GM19463 (cell line): Measurements from ENCODE around the gene ZBTB20.
"Not testable (repeated sequence)": the region's sequence is repeated elsewhere in the genome, so short reads cannot be mapped to it uniquely, and the experiment has no call there.

Source experiments
- ATAC-seq: cut with Tn5 transposase; IDR thresholded peaks from one replicate; pipeline ENCODE4 v1.9.1; 2021; ENCODE audit warnings: mild to moderate bottlenecking, moderate library complexity; ENCODE audit not compliant: unreplicated experiment

The ZBTB20 gene

DNA sequence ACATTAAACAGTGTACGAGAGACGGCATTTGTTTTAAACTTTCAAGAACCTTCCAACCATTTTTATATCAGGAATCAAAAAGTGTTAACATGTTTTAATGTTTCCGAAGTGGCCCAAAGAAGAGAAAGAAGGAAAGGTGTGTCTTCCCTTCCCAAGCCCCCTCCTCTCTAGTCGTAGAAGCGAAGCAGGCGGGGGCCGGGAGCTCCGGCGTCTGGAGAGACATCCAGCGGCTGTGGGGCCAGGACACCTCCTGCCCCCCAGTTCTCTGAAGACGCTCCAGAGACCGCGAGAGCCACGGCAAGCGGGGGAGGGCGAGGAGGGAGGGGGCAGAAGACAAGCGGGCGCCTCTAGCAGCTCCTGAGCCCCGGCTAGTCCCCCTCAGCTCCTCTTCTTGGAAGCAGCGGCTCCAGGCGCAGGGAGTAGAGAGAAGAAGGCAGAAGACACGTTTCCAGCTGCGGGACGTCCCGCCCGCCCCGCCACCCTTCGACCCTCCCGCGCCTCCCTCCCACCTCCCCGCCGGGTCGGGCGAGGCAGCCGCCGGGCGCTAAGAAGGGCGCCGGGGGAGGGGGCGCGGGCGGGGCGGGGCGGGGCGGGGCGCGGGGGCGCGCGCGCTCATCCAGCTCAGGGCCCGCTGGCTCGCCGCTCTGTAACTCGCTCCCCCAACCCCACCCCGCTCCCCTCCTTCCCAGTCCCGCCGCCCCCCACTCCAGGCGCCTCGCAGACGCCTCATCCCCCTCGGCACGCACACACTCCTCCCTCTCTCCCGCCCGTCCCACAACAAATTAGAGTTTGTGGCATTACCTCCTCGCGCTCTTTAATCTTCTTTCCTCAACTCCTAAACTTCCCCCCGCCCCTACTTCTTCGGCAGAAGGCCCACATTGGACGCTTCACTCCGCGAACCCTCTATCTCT is at the start of gene ZBTB20:
TSS of gene ZBTB20 (minus strand) at position 871 of the 911 bp plus-strand sequence.
- ATAC-seq, result peak; percentile 27

DNA sequence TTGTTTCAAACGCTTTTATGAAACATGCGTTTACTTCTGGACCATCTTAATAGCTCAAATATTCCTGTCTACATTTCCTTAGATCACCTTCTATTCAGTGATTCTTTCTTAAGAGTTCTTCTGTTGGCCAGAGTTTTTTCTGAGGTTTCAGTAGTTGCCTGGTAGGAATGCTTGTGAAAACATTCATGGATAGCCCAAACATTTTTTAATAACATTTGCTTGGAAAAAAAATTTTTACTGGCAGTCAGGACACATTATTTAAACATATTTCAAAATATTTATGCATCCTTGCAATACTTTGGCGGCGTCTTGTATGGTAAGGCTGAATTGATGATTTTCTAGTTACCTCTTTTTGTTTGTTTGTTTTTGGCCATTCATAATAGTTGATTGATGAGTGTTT is 47.4 kb upstream of the ZBTB20 start:
- ATAC-seq, result no peak

DNA sequence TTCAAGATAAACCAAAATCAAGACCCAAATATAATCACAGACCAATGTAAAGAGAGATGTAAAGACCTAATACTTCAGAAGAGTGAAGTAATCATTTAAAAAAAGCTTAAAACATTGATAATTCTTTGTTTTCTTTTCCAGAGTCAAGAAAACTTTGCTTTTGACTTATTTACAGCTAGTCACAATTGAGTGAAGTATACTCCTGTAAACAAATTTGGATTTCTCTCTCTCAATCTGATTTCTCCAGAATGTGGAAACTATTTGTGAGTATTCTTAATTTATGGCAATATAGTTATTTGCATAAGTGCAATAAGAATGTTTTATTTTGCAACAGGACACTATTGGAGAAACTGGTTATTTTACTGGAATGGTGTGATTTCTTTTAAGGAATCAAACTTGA is 43.7 kb upstream of the ZBTB20 start:
- ATAC-seq, result no peak

DNA sequence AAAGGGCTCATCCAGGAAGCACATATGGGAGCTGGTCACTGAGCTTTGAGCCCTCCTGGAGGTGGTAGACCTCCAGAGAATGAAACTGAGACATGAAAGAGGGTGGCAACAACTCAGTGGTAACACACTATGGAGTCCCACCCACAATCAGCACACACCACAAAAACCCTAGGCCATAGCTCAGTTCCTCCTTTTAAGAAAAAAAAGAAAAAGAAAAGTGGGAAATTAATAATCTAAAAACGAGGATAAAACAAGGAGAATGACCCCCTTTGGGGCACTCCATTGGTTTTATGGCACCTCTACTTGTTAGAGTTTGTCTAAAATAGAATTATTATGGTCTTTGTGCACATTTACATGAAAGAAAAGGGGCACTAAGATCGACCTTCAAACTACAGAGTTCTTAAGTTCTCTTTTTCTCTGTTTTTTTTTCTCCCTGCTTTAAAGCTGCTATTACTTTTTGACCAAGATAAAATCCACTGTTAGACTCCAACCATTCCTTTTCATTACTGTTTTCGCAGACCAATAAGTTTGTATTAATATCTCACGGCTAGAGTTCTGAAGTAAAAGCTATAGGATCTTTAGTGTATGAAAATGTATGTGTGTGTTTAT is 40.2 kb upstream of the ZBTB20 start:
- peak; percentile 100 for ATAC-seq

DNA sequence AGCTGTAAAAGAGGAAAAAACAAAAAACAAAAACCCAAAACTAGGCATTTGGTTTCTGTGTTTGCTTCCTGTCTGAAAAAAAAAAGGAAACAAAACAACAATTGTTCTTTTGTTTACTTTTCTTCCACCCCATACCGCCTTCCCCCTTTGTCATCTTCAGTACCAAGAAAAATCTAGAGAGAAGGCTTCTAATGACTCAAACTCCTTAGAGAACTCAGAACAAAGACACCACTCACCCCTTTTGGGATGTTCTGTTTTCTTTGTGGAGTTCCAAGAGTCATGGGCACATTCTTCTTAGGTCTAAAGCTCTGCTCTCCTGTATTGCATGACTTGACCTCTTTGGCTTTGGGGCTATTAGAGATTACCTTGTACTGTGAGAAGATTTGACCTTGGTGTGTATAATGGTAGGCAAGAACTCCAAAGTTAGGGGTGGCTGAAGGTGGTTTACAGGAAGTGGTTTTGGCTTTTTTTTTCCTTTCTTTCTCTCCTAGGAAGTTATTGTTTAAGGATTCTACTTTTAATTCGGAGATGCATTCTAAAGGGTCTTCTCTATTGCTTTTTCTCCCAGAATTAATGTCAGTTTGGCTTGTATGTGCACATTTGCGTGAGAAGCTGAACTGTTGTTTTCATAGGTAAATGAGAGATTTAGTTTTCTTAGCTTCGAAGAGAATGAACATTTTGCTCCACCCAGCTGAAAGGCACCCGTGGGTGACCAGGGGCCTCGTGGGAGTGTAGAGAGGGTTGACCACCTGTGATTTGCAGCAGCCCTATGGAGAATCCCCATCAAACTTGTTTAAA is 39.5 kb upstream of the ZBTB20 start:
- peak; percentile 22 for ATAC-seq

DNA sequence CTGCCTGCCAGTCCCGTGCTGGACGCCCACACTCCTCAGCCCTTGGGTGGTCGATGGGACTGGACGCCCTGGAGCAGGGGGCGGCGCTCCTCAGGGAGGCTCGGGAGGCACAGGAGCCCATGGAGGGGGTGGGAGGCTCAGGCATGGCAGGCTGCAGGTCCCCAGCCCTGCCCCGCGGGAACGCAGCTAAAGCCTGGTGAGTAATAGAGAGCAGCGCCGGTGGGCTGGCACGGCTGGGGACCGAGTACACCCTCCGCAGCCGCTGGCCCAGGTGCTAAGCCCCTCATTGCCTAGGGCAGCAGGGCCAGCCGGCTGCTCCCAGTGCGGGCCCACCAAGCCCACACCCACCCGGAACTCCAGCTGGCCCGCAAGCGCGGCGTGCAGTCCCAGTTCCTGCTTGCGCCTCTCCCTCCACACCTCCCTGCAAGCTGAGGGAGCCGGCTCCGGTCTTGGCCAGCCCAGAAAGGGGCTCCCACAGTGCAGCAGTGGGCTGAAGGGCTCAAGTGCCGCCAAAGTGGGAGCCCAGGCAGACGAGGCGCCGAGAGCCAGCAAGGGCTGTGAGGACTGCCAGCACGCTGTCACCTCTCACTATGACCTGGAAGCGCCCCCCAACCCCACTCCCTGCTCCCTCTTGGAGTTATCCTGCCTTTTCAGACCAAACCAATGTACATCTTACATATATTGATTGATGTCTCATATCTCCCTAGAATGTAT is 37.9 kb upstream of the ZBTB20 start:
- ATAC-seq, result not testable (repeated sequence)

DNA sequence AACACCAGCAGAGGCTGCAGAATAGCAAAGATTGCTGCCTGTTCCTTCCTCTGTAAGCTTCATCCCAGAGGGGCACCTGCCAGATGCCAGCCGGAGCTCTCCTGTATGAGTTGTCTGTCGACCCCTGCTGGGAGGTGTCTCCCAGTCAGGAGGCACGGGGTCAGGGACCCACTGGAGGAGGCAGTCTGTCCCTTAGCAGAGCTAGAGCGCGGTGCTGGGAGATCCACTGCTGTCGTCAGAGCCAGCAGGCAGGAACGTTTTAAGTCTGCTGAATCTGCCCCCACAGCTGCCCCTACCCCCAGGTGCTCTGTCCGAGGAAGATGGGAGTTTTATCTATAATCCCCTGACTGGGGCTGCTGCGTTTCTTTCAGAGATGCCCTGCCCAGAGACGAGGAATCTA is 31.8 kb upstream of the ZBTB20 start:
- not testable (repeated sequence) for ATAC-seq

DNA sequence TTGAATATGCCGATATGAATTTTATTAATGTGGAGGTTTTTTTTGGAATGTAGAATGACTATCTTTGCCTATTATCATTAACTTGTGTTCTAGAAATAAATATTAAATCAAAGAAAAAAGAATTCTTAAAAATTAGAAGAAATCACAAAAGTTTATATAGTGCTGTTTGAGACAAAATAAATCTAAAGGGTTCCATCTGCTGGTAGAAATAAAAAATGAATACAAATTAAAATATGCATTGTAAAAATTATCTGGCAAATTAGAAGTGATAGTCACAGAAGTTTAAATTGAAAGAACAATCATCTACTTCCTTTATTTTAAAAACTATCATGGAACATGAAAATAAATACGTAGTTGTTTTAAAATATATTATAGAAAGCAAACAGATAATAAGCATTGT is 22.7 kb upstream of the ZBTB20 start:
- no peak for ATAC-seq

DNA sequence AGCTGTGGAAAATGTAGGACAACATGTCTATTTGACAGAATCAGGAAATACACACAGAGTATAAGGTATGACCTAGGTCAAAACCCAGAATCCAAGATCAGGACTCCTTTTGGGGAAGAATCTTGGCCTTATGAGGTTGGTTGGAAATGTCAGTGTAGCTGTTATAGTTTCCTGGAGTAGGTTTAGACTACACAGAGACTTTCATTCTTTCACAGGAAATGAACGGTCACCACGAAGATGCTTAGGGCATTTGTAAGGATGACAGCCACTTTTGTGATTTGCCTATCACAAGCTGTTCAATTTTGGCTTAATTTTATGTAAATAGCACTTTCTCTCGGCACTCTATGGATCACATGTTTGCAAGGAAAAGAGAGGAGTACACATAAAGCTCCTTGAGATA is 18.6 kb upstream of the ZBTB20 start:
- ATAC-seq, result no peak

DNA sequence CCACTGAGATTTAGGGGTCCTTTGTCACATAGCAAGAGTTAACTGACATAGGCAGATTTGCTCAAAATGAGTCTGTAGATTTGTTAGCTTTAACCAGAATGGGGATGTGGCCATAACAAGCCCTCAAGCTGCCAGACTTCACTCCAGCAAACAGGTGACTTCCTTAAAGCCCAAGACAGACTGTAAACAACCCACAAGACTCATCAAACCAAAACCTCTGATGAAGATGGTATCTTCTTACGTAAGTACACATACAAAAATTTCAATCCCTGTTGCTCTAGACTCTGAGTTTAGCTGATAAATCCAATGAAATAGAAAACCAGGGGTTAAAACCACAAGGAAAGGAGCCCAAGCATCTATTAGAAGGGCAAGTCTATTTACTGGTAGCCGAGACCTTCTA is 18.2 kb upstream of the ZBTB20 start:
- no peak for ATAC-seq

DNA sequence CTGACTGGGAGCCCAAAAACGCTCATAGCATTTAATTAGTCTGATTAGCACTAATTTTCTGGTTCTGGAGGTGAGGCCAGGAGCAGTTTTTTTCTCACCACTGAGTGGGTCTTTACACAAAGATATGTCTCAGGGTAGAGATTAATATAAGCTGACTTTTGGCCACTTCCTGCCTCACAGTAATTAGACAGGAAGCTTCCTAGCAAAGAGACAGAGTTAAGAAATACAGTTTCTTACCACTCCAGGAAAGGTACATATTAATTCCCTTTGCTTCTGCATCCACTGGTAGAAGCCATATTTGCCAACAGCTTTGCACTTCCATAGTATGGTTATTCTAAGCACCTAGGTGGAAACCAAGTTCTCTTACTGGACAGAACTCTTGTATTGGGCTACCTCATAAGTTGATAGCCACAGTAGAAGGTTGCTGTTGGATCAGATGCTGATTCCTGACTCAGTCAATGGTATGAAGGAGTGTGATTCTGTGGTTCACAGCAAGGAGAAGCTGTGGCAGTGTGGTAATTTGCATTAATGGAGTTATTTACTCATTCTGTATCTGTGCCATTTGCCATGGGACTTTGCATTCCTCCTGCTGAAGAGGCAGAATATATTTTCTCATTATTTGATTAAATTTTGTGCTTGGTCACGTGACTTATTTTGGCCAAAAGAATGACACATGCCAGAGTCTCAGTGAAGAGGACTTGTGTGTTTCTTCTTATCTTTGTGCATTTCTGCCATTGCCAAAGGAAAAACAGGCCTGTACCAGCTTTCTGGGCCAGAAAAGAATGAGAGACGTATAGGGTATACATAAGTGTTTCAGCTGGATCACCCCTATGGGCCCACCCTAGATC is 17.5 kb upstream of the ZBTB20 start:
- no peak for ATAC-seq

DNA sequence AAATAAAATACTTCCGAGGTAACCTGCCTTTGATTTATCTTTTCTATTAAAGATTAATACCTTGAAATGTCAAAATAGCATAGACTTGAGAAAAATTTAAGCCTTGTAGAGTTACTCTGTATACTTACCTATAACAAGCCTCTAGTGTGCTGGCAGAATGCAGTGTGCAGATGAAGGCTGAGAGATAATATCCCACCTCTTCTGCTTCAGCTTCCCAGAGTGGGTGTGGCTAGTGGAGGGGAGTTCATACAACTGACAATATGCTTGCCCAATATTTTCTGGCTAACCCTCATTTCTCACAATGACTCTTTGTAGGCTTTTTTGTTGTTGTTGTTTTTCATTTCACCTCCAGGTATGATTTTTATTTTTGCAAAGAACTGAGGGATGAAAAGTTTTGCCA is 15.7 kb upstream of the ZBTB20 start:
- ATAC-seq, result no peak

DNA sequence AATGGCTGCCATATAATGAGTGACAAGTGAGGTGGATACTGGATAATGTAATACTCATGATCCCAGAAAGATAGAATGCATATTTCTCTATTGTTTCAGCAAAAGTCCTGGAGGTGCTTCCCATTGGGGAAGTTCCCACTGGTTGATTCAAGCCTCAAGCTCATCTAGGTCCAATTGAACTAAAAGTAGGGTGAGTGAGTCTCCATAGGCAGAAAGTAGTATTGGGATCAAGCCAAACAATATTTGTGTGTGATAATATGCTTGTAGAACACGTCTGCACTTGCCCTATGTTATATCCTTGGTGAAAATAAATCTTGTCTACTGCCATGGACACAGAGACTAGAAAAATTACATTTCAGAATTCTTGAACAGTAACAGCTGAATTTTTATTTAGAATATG is 14.8 kb upstream of the ZBTB20 start:
- ATAC-seq, result no peak

DNA sequence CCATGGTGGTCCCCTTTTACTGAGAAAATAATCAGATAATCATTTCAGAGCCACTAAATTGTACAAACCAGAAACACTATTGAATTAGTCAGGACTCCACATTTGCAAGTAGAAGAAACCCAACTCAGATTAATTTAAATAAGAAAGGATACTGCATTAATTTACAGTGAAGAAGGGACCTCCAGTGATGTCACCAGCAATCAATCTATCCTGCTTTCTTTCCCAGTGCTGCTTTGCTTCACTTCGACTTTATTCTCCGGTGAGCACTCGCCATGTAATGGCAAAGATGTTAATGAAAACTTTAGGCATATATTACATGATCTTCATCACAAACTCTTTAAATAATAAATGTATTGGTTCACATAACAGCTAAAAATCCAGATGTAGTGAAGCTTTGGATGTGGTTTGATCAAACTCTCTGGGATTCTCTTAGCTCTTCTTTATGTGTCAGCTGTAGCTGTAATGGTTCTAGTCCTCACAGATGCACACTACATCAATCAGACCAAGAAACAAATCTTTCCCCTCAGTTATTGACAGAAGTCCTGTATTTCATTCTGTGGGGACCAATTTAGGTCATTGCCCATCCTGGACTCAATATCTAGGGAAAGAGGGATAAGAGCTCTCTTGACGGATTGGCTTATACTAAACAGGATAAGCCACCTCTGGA is 14.2 kb upstream of the ZBTB20 start:
- ATAC-seq, result no peak

DNA sequence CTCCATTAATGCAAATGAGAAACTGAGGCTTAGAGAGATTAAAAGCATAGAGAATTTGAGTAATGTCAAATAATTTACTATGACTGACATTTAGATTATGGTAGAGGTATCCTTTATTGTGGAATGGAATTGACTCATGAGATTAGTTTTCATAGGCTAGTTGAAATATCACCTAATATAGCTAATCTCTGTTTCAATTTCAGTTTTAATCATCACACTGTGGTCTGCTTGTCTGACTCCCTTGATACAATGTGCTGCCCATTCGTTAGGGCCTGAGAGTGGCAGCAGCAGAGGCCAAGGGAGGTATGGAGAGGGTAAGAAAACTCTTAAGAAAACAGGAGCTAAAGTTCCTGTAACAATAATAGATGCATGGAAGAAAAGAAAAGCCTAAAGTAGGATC is 13.2 kb upstream of the ZBTB20 start:
- ATAC-seq, result peak; percentile 100

DNA sequence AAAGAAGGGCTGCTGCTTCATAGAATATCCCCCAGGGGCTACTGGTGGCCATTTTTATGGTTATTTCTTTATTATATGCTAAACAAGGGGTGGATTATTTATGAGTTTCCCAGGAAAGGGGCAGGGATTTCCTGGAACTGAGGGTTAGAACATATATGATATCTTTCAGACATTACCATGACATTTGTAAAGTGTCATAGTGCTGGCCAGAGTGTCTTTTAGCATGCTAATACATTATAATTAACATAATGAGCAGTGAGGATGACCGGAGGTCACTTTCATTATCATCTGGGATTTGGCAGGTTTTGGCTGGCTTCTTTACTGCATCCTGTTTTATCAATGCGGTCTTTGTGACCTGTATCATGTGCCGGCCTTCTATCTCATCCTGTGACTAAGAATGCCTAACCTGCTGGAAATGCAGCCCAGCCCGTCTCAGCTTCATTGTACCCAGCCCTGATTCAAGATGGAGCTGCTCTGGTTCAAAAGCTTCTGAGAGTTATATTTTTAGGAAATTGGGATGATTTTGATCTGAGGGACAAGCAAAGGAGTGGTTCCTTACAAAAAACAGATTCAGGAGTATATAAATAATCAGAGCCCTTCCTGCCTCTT is 9.1 kb upstream of the ZBTB20 start:
- no peak for ATAC-seq

DNA sequence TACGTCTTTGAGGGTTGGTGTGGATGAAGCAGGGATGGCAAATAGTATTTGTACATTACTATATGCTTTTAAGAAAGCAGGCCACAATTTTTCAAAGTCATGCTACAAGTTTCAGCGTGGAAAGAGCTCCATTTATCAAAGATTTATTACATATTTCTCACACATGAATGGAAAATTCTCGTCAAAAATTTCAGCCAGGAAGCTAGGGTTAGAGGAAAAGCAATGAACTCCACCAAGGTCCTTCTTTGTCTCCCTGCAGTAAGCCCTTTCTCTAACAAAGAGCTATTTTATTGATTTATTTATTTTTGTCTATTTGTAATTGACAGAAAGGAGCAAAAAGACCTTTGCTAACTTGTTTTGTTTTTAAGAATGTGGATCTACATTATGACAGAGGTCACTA is 7.5 kb upstream of the ZBTB20 start:
- ATAC-seq, result no peak

DNA sequence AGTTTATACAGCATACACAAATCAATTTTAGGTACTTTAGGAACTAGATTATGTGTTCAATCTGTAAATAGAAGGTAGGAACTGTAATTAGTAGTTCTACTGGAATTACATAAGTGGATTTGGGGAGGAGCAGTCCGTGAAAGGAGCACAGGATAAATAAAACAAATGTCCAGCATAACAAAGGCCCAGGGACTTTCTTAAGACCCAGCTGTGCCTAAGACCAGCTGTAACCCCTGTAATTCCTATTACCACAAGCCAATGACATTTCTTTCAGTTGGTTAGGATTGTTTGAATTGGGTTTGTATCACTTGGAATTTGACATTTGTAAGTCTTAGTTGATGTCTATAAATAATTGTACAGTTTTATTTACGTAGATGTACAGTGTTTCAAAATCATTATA is 4.8 kb upstream of the ZBTB20 start:
- no peak for ATAC-seq

DNA sequence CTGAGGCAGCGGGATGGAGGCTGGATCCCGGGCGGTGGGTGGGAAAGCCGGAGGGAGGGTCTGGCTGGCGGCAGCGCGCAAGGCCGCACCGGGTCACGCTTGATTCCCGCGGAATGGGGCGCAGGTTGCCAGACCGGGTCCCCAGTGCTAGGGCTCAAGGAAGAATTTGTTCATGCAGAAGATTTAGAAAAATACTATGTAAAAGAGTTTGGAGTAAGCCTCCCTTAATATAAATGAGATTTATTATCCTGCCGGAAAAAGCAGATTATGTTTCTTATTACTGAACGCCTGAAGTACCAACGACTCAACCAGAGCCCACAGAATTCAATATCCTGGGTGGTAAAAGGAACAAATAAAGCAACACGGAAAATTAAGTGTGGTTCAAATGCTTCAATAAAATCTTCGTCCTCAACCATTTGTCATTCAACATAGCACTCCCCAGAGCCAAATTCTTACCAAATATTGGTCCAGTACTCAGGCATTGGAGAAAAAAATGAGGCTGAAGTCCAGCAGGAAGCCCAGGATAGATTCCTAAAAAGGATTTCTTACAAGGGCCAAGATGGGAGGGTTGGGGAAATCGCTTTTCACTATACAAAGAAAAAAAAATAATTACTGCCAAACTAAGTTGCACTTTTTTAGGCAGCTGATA is 1.2 kb upstream of the ZBTB20 start:
- no peak for ATAC-seq
